Ovary (tissue), 3 donors: ENCODE results near the gene C1QTNF6.

Experiments used
- EP300 ChIP-seq: sonication (generic); formaldehyde crosslinking; IDR thresholded peaks from one replicate; pipeline ENCODE4 v1.6.1; 2017; ENCODE audit warnings: antibody characterized with exemption
- POLR2A ChIP-seq: fragments of 450-650 bp; IDR thresholded peaks from one replicate; pipeline ENCODE4 v1.6.1; 2017; ENCODE audit warnings: antibody characterized with exemption, mild to moderate bottlenecking, moderate library complexity
- TF ChIP-seq, protein P1 (sequence below), 3 donors: fragments of 450-650 bp in 2 of 3; fragments of 200-600 bp in 1 of 3; IDR thresholded peaks; one replicate each; pipeline versions ENCODE4 v1.5.1 to v1.8.0; 2016 to 2022; ENCODE audit warnings: antibody characterized with exemption in 3 of 3, mild to moderate bottlenecking in 1 of 3
- donor health status: DM: no; HTN: no; CAD: no.

DNA sequence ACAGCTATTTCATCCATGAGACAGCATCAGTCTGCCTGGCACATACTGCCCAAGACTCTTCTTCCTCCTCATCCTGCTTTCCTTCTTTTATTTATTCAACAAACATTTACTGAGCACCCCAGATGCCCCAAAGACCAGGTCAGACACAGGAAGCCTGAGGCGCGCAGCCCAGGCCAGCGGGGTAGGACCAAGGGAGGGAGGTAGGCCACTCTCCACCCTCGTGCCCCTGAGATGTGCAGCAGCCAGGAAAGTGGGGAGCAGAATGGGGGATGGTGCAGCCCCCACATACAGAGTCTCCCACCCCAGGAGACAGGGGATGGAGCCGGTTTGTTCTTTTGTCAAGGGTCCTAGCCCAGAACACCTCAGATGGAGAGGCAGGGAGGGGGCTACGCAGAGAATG, 34.1 kb downstream of the C1QTNF6 start:
- TF ChIP-seq, protein P1, sequence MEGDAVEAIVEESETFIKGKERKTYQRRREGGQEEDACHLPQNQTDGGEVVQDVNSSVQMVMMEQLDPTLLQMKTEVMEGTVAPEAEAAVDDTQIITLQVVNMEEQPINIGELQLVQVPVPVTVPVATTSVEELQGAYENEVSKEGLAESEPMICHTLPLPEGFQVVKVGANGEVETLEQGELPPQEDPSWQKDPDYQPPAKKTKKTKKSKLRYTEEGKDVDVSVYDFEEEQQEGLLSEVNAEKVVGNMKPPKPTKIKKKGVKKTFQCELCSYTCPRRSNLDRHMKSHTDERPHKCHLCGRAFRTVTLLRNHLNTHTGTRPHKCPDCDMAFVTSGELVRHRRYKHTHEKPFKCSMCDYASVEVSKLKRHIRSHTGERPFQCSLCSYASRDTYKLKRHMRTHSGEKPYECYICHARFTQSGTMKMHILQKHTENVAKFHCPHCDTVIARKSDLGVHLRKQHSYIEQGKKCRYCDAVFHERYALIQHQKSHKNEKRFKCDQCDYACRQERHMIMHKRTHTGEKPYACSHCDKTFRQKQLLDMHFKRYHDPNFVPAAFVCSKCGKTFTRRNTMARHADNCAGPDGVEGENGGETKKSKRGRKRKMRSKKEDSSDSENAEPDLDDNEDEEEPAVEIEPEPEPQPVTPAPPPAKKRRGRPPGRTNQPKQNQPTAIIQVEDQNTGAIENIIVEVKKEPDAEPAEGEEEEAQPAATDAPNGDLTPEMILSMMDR (IDR thresholded peaks at IDR 0.05) = no peak
- TF ChIP-seq POLR2A (no peak), EP300 (no peak)
